Measurements from ENCODE around the gene BCAS1.

BCAS1 gene

DNA sequence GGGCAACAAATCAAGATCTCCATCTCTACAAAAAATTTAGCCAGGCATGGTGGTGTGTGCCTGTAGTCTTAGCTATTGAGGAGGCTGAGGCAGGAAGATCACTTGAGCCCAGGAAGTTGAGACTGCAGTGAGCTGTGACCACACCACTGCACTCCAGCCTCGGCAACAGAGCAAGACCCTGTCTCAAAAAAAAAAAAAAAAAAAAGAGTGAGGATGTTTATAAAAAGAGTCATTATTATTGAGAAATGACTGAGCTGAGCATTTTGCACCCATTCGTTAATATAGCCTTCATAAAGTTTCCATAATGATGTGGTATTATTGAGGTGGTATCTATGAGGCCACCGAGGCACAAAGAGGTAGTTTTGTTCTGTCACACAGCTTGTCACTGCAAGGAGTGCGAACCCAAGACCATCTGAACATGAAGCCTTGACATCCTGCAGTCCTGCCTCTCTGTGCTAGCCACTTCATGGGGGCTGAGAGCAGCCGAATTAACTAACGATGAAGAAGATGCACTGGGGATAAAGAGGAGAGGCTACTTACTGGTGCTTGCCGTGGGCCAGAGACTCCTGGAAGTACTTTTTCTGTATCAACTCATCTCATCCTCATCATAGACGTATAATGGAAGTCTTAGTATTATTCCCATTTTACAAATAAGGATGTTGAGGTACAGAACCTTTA, 175.5 kb downstream of the BCAS1 start:
- DNase-seq (ENCODE audit: low read depth in 2 of 2, low spot score in 1 of 2) = no peak

All from stimulated activated CD8-positive, alpha-beta memory T cell treated with anti-CD3 and anti-CD28 coated beads, Interleukin-4, amount 100 ng/mL, for 4 hours (primary cell).